GM18909 (cell line): ENCODE measurements around the gene C11orf58.

Experiments
- ATAC-seq: cut with Tn5 transposase; IDR thresholded peaks from one replicate; pipeline ENCODE4 v1.9.1; 2021; ENCODE audit warnings: mild to moderate bottlenecking; ENCODE audit not compliant: unreplicated experiment, poor library complexity

The C11orf58 gene

DNA sequence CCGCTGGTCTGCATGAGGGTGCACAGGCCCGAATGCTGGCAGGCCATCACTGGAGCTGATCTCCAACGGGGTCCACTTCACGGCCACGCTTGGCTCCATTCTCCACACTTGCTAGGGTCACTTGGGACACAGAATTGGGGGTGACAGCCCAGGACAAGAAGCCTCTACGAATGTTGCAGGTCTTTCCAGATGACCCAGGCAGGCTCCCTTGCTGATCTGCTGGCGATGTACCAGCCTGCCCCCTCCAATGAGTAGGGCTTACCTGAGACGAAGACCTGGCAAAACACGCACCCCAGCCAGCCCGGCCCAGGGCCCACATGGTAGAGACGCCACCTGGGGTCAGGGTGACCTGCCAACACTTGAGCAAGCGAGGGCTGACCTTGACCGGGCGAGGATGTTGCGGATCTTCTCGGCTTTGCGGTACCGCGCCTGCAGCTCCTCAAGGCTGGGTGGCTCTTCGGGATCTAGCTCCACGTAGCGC, 44.9 kb downstream of the C11orf58 start:
- no peak for ATAC-seq

DNA sequence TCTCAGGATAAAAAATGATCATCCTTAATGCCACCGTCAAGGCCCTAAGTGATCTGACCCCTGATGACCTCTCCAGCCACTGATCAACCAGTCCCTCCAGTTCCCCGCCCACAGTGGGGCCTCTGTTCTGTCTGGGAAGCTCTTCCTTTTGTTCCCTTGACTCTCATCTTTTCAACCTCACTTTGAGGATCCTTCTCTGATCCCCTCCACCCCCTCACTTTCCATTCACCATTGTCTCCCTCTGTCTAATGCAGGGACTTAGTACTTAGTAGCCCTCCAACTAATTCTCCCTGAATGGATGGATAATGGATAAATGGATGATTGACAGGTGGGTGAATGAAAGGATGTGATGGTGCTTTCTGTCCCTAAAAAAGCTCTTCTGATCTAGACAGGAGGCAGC, 45.6 kb downstream of the C11orf58 start:
- ATAC-seq: no peak

- ATAC-seq: no peak
Measured at GRCh38 chr11:16784666-16785065, 46.2 kb downstream of the C11orf58 start.

GRCh38 chr11:16785520-16786128, 47.2 kb downstream of the C11orf58 start:
- peak; percentile 87 for ATAC-seq

GRCh38 chr11:16786131-16786530, 47.7 kb downstream of the C11orf58 start:
- ATAC-seq: no peak

DNA sequence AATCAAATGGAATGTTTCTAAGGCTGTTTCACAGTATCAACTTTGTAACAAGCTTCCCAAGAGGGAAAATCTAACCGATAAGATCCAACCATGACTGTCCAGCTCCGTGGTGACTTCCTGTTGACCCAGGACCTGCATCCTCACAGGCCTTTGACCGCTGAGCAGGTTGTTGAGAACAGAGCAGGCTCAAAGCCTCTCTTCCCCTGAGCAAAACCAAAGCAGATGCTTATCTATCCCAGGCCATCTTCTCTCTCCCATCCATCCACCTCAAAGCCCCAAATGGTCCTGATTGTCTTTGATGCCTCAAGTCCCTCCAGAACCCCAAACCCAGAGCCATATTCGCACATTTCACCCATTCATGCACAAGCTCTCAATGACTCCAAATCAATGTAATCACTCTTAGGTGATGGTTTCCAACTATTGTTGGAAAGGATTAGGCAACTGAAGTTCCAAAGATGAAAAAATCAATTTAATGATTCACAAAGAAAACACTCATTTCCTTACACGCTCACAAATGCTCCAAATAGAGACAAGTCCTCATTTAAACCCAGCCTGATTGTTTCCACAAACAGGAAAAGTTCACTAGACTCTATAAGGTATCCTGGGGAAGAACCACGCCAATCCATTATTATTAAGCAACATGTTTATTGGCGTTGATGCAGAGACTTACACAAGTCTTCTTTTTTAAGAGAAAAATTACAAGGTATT, 48.7 kb downstream of the C11orf58 start:
- no peak for ATAC-seq

GRCh38 chr11:16788141-16789062, 50.0 kb downstream of the C11orf58 start:
- peak; percentile 62 for ATAC-seq

DNA sequence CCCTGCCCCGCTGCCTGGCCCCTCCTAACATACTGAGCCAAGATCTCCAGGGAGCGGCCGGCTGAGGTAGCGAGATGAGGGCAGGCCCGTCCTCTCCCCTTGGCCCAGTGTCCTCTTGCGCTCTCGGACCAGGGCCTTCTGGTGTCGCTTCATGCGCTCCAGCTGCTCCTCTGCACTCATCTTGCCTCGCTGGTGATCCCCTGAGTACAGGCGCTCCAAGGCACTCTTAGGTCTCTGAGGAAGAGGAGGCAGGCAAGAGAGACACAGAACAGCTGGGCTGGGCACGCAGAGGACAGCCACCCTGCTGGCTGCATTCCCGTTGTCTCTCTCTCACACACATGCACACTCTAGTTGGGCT, 50.6 kb downstream of the C11orf58 start:
- ATAC-seq: no peak

DNA sequence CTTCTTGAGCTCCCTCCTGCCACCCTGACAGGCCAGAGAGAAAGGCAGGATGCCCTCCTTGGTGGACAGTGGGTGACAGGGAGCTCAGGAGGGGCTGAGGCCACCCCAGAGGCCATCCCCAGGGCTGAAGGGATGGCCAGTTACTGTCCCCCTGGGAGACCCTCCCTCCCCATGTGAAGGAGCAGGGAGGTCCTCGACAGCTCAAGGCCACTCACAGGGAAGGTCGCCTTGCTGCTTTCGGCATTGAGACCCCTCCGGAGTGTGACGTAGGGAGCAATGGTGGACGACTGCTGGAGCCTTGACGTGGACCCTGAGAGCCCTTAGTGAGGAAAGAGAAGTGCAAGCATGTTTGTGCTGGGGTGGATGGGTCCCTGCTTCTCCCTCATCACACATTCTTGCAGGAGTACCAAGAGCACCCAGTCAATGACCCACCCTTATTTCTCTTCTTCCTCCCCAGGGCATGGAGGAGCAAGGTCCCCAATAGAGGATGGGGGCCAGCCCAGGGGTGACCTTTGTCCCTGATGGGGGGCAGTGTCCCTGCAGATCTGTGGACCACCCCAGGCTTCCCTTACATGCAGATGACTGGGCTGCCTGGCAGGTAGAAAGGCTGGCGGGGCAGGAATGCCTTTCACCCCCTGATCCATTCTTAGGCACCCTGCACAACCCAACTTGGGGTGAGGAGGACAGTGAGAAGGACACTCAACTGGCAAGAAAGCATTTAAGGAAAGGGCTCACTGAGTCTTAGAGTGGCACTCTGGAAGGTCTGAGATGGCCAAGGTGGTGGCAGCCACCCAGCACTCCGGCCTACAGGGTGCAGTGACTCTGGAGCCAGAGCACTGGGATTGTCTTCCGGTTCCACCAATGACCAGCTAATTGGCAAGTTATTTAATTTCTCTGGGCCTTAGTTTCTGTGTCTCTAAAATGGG, 51.4 kb downstream of the C11orf58 start:
- no peak for ATAC-seq

DNA sequence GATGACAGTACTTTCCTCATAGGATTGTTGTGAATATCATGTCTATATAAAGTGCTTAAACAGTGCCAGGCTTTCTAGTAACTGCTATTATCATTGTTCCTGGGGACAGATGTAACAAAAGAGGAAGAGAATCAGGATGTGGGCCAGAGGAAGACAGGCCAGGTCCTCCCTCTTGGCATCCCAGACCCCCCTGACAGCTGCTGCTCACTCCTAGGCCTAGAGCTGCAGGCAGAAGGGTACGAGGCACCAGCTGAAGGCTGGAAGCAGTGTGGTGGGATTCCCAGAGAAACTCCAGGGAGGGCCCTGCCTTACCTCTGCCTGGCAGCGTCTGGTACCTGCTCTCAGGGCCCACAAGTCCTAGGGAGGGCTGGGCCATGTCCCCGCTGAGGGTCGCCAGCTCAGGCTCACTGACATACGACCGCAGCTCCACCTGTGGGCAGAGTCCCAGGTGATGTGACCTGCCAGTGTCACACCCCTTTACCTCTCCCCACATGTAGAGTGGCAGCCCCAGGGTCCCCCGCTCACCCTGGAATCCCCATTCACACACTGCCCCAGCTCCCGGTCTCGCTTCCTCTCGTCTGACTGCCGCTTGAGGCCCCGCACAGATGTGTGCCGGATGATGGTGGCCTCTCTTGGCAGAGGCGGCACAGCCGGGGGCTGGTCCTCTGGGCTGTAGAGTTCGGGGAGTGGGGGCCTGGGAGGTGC, 52.2 kb downstream of the C11orf58 start:
- no peak for ATAC-seq

- no peak for ATAC-seq
Measured at GRCh38 chr11:16791191-16791961, 52.9 kb downstream of the C11orf58 start.

DNA sequence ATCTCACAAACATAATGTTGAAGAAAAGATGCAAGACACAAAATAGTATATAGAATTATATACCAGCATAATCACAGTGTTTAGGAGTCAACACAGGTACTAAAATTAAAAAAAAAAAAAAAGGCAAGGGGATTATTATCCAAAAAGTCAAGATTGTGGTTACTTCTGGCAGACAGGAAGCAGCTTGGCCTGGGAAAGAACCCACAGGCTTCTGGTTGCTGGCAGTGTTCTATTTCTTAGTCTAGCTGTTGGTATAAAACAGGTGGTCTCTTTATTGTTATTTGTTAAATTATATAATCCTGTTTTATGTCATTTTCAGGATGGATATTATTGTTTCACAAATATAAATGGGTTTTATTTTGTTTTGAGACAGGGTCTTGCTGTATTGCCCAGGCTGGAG, 54.0 kb downstream of the C11orf58 start:
- no peak for ATAC-seq

GRCh38 chr11:16793009-16793408, 54.6 kb downstream of the C11orf58 start:
- ATAC-seq: no peak

DNA sequence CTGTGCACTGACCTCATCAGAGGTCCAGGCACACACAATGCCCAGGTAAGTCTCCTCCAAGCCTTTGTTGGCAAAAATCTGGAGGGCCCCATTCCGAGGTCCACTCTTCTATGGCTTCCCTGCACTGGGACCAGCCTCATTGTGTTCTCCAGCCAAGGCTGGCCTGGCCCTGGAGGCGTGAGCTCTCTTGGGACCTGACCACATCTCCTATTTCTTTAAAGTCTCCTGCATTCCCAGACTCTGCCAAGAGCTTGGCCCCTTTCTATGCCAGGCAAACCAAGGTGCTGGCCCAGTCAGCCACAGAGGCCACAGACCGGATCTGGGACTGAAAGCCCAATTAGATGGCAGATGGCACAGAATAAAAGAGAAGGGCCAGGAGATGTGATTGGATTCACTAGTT, 55.1 kb downstream of the C11orf58 start:
- no peak for ATAC-seq

DNA sequence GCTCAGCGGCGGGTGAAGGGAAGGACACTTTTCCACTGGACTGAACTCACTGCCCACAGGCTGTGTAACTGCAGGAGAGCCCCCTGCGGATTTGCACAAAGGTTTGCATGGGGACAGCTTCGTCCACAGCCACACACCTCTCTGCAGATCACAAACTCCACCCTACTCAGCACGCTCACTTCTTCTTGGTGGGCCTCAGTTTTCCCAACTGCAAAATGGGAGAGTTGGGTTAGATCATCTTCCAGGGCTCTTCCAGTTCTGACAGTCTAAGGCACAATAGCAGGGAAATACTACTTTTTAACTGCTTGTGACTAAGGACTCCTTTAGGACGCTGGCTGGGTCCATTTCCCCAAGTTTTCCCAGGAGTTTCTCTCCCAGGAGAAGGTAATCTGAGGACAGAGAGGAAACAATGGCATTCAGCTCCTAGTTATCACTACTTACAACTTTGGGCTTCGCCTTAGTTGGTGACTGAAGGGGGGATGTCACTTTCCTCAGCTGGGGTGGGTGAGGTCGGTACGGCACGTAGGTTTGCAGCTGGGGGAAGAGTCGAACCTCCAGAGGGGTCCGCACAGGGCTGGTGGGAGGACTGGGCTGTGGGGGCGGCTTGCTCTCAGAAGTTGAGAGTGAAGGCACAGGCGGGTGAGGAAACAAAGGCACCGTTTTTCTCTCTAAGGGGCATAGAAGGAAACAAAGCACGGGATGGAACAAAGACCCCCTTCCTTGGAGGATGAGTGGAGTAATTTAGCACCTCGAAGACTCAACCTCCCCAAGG, 55.8 kb downstream of the C11orf58 start:
- ATAC-seq: no peak

DNA sequence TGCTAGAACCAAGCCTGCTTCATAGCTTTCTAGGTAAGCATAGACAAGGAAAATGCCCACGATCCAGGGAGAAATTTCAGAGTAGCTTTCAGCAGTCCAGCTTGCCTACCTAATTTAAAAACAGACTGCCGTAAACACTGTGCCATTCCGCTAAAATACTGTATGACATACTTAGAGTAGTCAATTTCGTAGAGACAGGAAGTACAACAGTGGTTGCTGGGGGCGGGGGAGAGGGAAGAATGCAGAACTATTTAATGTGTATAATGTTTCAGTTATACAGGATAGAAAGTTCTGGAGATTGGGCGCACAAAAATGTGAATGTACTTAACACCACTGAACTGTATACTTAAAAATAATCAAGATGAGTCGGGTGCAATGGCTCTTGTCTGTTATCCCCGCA, 56.7 kb downstream of the C11orf58 start:
- no peak for ATAC-seq

DNA sequence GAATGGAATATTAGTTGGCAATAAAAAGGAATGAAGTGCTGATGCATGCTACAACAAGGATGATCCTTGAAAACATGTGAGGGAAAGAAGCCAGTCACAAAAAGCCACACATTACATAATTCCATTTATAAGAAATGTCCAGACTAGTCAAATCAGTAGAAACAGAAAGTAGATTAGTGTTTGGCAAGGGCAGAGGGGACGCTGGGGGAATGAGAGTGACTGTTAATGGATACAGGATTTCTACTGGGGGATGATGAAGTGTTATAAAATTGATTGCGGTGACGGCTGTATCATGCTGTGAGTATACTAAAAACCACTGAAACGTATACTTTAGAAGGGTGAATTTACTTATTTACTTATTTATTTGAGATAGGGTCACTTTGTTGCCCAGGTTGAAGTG, 57.9 kb downstream of the C11orf58 start:
- ATAC-seq: no peak

- ATAC-seq: no peak
Measured at GRCh38 chr11:16797776-16798175, 59.3 kb downstream of the C11orf58 start.
